ENCODE measurements around the gene TAS2R46. TPM values are rescaled to one million over a fixed set of nuclear protein-coding genes. Genes with fewer than 3 reads are reported as not detected.
"Not testable (repeated sequence)": the region's sequence is repeated elsewhere in the genome, so short reads cannot be mapped to it uniquely, and the experiment has no call there.

The TAS2R46 gene
- total RNA-seq, 1 experiment from 2014 or later = 0.10 TPM

- Histone ChIP-seq H3K27me3 (no peaks in the 10 kb centered on the region), H3K36me3 (no peaks in the 10 kb centered on the region), H3K9me3 (peaks cover under 1% of the 10 kb centered on the region; the same call in 1 of the 2 replicates), H3K4me3 (no peak overlapping the region)
- DNase-seq = no peak
These were observed 3.1 kb downstream of the TAS2R46 start for GRCh38 chr12:11059041-11059440.

- DNase-seq = no peak
- Histone ChIP-seq H3K36me3 (peaks cover 3% of the 10 kb centered on the region; the same call in 1 of the 2 replicates), H3K9me3 (peaks cover 7% of the 10 kb centered on the region), H3K27me3 (no peaks in the 10 kb centered on the region), H3K4me3 (no peak overlapping the region)
These were observed 6.8 kb downstream of the TAS2R46 start for GRCh38 chr12:11055306-11055705.

GRCh38 chr12:11049806-11050531 is 12.1 kb downstream of the TAS2R46 start:
- peaks cover 11% of the 10 kb centered on the region for H3K36me3 ChIP-seq
- not testable (repeated sequence) for H3K9me3 ChIP-seq, DNase-seq, H3K27me3 ChIP-seq, H3K4me3 ChIP-seq

- H3K27me3 ChIP-seq, H3K9me3 ChIP-seq, H3K36me3 ChIP-seq, DNase-seq, H3K4me3 ChIP-seq: not testable (repeated sequence)
These were observed 20.7 kb downstream of the TAS2R46 start for GRCh38 chr12:11041366-11041765.

- H3K27me3 ChIP-seq = no peaks in the 10 kb centered on the region
- H3K9me3 ChIP-seq = no peaks in the 10 kb centered on the region; the same call in 1 of the 2 replicates
- no peak for DNase-seq
- no peak overlapping the region for H3K4me3 ChIP-seq
- H3K36me3 ChIP-seq = peaks cover 8% of the 10 kb centered on the region; the same call in 1 of the 2 replicates
These were observed 21.9 kb downstream of the TAS2R46 start for GRCh38 chr12:11040162-11040561.

GRCh38 chr12:11039171-11039570 is 22.9 kb downstream of the TAS2R46 start:
- no peak for DNase-seq

GRCh38 chr12:11033959-11034358 is 28.1 kb downstream of the TAS2R46 start:
- not testable (repeated sequence) for H3K4me3 ChIP-seq, DNase-seq, H3K27me3 ChIP-seq, H3K36me3 ChIP-seq, H3K9me3 ChIP-seq

More at GRCh38 chr12:11039171-11039570, 22.9 kb downstream of the TAS2R46 start:
- no peaks in the 10 kb centered on the region for H3K27me3 ChIP-seq
- no peak overlapping the region for H3K4me3 ChIP-seq
- peaks cover 8% of the 10 kb centered on the region; the same call in 1 of the 2 replicates for H3K36me3 ChIP-seq
- no peaks in the 10 kb centered on the region; the same call in 1 of the 2 replicates for H3K9me3 ChIP-seq

GRCh38 chr12:11031307-11031706 is 30.8 kb downstream of the TAS2R46 start, which contains the start of gene TAS2R31:
Gene TAS2R31 (minus strand): TSS chr12:11031407. CDS start chr12:11031335, 72 bp downstream.
- Histone ChIP-seq H3K4me3 (no peak within 1 kb of the TSS), H3K27me3 (no peaks in the 10 kb centered on the region), H3K36me3 (no peaks in the 10 kb centered on the region), H3K9me3 (no peaks in the 10 kb centered on the region)
- no peak for DNase-seq

GRCh38 chr12:11026118-11026517 is 36.0 kb downstream of the TAS2R46 start:
- no peaks in the 10 kb centered on the region for H3K9me3 ChIP-seq
- no peaks in the 10 kb centered on the region for H3K27me3 ChIP-seq
- no peak for DNase-seq
- no peak overlapping the region for H3K4me3 ChIP-seq
- H3K36me3 ChIP-seq = no peaks in the 10 kb centered on the region

GRCh38 chr12:11023387-11023786 is 38.7 kb downstream of the TAS2R46 start:
- H3K36me3 ChIP-seq = no peaks in the 10 kb centered on the region
- H3K9me3 ChIP-seq = no peaks in the 10 kb centered on the region
- no peaks in the 10 kb centered on the region for H3K27me3 ChIP-seq
- no peak for DNase-seq
- no peak overlapping the region for H3K4me3 ChIP-seq

- Histone ChIP-seq H3K36me3 (no peaks in the 10 kb centered on the region), H3K9me3 (no peaks in the 10 kb centered on the region), H3K27me3 (no peaks in the 10 kb centered on the region), H3K4me3 (no peak within 1 kb of the TSS)
- no peak for DNase-seq
These were observed 39.6 kb downstream of the TAS2R46 start, which contains the start of gene TAS2R19 for GRCh38 chr12:11022520-11022919. Gene TAS2R19 (minus strand): TSS chr12:11022620. CDS start chr12:11022571, 49 bp downstream.

- no peak for DNase-seq
- H3K4me3 ChIP-seq = no peak overlapping the region
- H3K27me3 ChIP-seq = no peaks in the 10 kb centered on the region
- H3K9me3 ChIP-seq = no peaks in the 10 kb centered on the region
- no peaks in the 10 kb centered on the region for H3K36me3 ChIP-seq
These were observed 45.2 kb downstream of the TAS2R46 start for GRCh38 chr12:11016937-11017336.

- Histone ChIP-seq H3K9me3 (no peaks in the 10 kb centered on the region), H3K36me3 (no peaks in the 10 kb centered on the region), H3K27me3 (no peaks in the 10 kb centered on the region), H3K4me3 (no peak overlapping the region)
- no peak for DNase-seq
These were observed 46.2 kb downstream of the TAS2R46 start for GRCh38 chr12:11015775-11016430.

GRCh38 chr12:11014234-11014633 is 47.9 kb downstream of the TAS2R46 start:
- Histone ChIP-seq H3K4me3 (no peak overlapping the region), H3K27me3 (no peaks in the 10 kb centered on the region), H3K9me3 (no peaks in the 10 kb centered on the region), H3K36me3 (no peaks in the 10 kb centered on the region)
- no peak for DNase-seq
